Osteocyte (in vitro differentiated cells): Measurements from ENCODE around the gene KCNN3. TPM values are rescaled to one million over a fixed set of nuclear protein-coding genes. Genes with fewer than 3 reads are reported as not detected.

Source experiments
- DNase-seq: peaks from one replicate; pipeline ENCODE4 v3.0.0; 2021; ENCODE audit warnings: mixed read lengths; ENCODE audit not compliant: unreplicated experiment; ENCODE audit errors: extremely low spot score
- H3K27ac Mint-ChIP-seq: one replicate; pipeline ENCODE4 v1.8.0; 2021; ENCODE audit warnings: mild to moderate bottlenecking, mixed read lengths; ENCODE audit not compliant: unreplicated experiment
- H3K27me3 Mint-ChIP-seq: one replicate; pipeline ENCODE4 v1.8.0; 2021; ENCODE audit warnings: mixed read lengths; ENCODE audit not compliant: unreplicated experiment
- H3K36me3 Mint-ChIP-seq: one replicate; pipeline ENCODE4 v1.8.0; 2021; ENCODE audit warnings: mixed read lengths; ENCODE audit not compliant: unreplicated experiment
- H3K4me1 Mint-ChIP-seq: one replicate; pipeline ENCODE4 v1.8.0; 2021; ENCODE audit warnings: mixed read lengths; ENCODE audit not compliant: unreplicated experiment
- H3K4me3 Mint-ChIP-seq: one replicate; pipeline ENCODE4 v1.8.0; 2021; ENCODE audit warnings: mild to moderate bottlenecking, moderate library complexity, mixed read lengths; ENCODE audit not compliant: unreplicated experiment
- H3K9me3 Mint-ChIP-seq: one replicate; pipeline ENCODE4 v1.8.0; 2021; ENCODE audit warnings: mixed read lengths; ENCODE audit not compliant: unreplicated experiment
- total RNA-seq: library from RNA; stranded (reverse); gene quantifications from 2 replicates; pipeline ENCODE4 v1.2.1, GENCODE V29; 2021
- TF ChIP-seq, protein P1 (sequence below): fragments of 200-600 bp; sonication (generic); IDR thresholded peaks from 2 replicates; pipeline ENCODE4 v1.5.0; 2021; ENCODE audit warnings: antibody characterized with exemption, mild to moderate bottlenecking, moderate library complexity

Gene KCNN3
- total RNA-seq, 1 donor from 2014 or later = 0.16 TPM

DNA sequence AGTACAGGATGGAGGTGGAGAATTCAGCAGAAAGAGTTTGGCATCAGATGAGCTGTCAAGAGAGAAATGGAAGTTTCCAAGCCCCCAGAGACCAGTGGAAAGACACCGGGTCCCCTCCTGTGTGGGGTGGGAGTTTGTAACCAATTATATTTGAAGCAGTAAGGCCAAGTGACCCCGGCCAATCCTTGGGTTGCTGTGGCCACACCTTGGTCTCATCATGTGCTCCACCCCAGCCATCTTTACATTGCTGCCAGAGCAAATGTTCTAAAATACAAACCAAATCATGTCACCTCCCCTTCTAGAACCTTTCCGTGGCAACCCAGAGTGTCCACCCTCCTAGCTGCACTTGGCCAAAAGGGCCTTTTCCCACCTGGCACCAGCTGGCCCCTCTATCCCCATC lies 86.1 kb downstream of the KCNN3 start:
- H3K9me3 Mint-ChIP-seq = no peaks in the 10 kb centered on the region
- H3K36me3 Mint-ChIP-seq = no peaks in the 10 kb centered on the region
- H3K27ac Mint-ChIP-seq = no peak overlapping the region
- H3K4me1 Mint-ChIP-seq = no peaks in the 10 kb centered on the region
- peaks cover 22% of the 10 kb centered on the region for H3K27me3 Mint-ChIP-seq
- TF ChIP-seq, protein P1, sequence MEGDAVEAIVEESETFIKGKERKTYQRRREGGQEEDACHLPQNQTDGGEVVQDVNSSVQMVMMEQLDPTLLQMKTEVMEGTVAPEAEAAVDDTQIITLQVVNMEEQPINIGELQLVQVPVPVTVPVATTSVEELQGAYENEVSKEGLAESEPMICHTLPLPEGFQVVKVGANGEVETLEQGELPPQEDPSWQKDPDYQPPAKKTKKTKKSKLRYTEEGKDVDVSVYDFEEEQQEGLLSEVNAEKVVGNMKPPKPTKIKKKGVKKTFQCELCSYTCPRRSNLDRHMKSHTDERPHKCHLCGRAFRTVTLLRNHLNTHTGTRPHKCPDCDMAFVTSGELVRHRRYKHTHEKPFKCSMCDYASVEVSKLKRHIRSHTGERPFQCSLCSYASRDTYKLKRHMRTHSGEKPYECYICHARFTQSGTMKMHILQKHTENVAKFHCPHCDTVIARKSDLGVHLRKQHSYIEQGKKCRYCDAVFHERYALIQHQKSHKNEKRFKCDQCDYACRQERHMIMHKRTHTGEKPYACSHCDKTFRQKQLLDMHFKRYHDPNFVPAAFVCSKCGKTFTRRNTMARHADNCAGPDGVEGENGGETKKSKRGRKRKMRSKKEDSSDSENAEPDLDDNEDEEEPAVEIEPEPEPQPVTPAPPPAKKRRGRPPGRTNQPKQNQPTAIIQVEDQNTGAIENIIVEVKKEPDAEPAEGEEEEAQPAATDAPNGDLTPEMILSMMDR = no peak
- no peak for DNase-seq
- H3K4me3 Mint-ChIP-seq = no peak overlapping the region

DNA sequence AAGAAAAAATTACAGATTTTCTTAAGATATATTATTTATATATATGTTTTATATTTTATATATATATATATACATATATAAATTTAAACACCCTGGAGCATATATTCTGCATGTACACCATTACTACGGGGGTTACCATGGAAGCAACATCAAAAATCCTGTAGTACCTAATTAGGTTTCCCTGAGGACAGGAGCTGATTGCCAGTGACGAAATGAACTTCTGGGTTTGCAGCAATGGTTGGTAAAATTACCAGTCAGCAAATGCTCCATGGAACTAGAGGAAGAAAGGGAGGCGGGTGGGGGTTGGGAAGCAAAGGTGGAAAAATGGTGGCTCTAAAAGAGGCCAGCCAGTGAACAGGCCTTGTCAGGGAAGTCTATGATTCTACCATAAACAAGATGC lies 89.5 kb downstream of the KCNN3 start:
- no peaks in the 10 kb centered on the region for H3K4me1 Mint-ChIP-seq
- H3K27ac Mint-ChIP-seq = no peak overlapping the region
- H3K36me3 Mint-ChIP-seq = no peaks in the 10 kb centered on the region
- H3K4me3 Mint-ChIP-seq = no peak overlapping the region
- no peak for DNase-seq
- H3K9me3 Mint-ChIP-seq = no peaks in the 10 kb centered on the region
- TF ChIP-seq, protein P1 = no peak
- H3K27me3 Mint-ChIP-seq = peaks cover 22% of the 10 kb centered on the region

DNA sequence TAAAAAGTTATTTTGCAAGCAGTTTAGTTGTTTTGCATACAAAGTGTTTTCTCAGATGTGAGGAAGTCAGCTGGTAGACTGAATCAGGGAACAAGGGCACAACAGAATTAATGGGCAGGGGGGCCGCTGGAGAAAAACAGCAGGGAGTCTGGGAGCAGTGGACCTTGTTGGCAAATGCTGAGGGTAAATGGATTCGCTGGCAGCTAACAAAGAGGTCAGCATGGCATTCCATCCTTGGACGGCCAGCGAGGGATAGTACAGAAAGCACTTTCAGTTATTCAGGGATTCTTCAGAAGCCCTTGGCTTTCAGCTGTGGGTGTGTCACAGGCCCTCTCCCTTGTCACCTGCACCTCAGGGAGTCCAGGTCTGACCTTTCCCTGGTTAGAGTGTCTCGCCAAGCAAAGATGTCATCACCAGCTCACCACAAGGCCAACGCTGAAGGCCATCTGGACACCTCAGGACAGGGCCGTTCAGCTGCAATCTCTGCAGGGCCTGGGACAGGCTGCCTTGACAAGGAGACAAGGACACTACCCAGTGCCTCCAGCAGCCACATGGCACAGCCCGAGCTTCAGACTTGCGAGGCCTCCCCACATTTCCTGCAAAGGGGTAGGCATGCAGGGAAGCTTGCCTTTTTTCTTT lies 90.4 kb downstream of the KCNN3 start:
- no peak overlapping the region for H3K4me3 Mint-ChIP-seq
- H3K27ac Mint-ChIP-seq = no peak overlapping the region
- TF ChIP-seq, protein P1 = no peak
- no peak for DNase-seq
- no peaks in the 10 kb centered on the region for H3K4me1 Mint-ChIP-seq
- H3K36me3 Mint-ChIP-seq = no peaks in the 10 kb centered on the region
- H3K27me3 Mint-ChIP-seq = peaks cover 24% of the 10 kb centered on the region
- H3K9me3 Mint-ChIP-seq = no peaks in the 10 kb centered on the region

GRCh38 chr1:154778944-154779343 lies 91.1 kb downstream of the KCNN3 start:
- Mint-ChIP-seq H3K27me3 (peaks cover 24% of the 10 kb centered on the region), H3K36me3 (no peaks in the 10 kb centered on the region), H3K4me1 (no peaks in the 10 kb centered on the region), H3K27ac (no peak overlapping the region), H3K4me3 (no peak overlapping the region), H3K9me3 (no peaks in the 10 kb centered on the region)
- no peak for DNase-seq
- TF ChIP-seq, protein P1 = no peak

GRCh38 chr1:154778275-154778674 lies 91.8 kb downstream of the KCNN3 start:
- peaks cover 28% of the 10 kb centered on the region for H3K27me3 Mint-ChIP-seq
- H3K4me1 Mint-ChIP-seq = no peaks in the 10 kb centered on the region
- DNase-seq = no peak
- no peak overlapping the region for H3K4me3 Mint-ChIP-seq
- no peak overlapping the region for H3K27ac Mint-ChIP-seq
- TF ChIP-seq, protein P1 = no peak
- H3K36me3 Mint-ChIP-seq = no peaks in the 10 kb centered on the region
- H3K9me3 Mint-ChIP-seq = no peaks in the 10 kb centered on the region
